Panc1 (cell line): ENCODE data around the gene SLC32A1. TPM values are rescaled to one million over a fixed set of nuclear protein-coding genes. Genes with fewer than 3 reads are reported as not detected.

Experiments used
- ATAC-seq: fragments of 200-7000 bp; cut with Tn5 transposase; 2 replicates; pipeline ENCODE4 v1.9.1; 2020; ENCODE audit warnings: mild to moderate bottlenecking, moderate library complexity
- BruUV-seq: library from RNA; stranded (reverse); fragments of 400-500 nt; replicated peaks from 2 replicates; lab custom pipeline; 2021; lab: Mats Ljungman, UMichigan
- CTCF ChIA-PET: fragments of 300-600 bp; sonication (Branson Sonifier 250); formaldehyde crosslinking; loops from one replicate; lab custom pipeline; 2022; ENCODE audit warnings: antibody characterized with exemption; lab: Charles Lee
- POLR2A ChIA-PET: fragments of 300-600 bp; sonication (Branson Sonifier 250); formaldehyde crosslinking; loops from one replicate; lab custom pipeline; 2022; ENCODE audit warnings: antibody characterized with exemption; lab: Charles Lee
- DNase-seq: peaks from one replicate; pipeline ENCODE4 v3.0.0-alpha.2; 2010; ENCODE audit warnings: low read depth, low spot score
- H3K27ac ChIP-seq: 2 replicates; pipeline ENCODE4 v1.5.1; 2011; ENCODE audit warnings: mild to moderate bottlenecking, low read length, inconsistent platforms
- H3K27me3 ChIP-seq: fragments of 200-500 bp; sonication (Bioruptor generic); 2 replicates; pipeline ENCODE4 v1.6.0; 2014; ENCODE audit warnings: low read length, inconsistent platforms; ENCODE audit not compliant: control insufficient read depth, insufficient read depth
- H3K36me3 ChIP-seq: fragments of 200-500 bp; sonication (Bioruptor generic); 2 replicates; pipeline ENCODE4 v1.5.1; 2014; ENCODE audit warnings: inconsistent platforms, mild to moderate bottlenecking, low read length, moderate library complexity; ENCODE audit not compliant: control insufficient read depth, insufficient read depth
- H3K4me1 ChIP-seq: 2 replicates; pipeline ENCODE4 v1.5.1; 2011; ENCODE audit warnings: inconsistent platforms, mild to moderate bottlenecking, low read length, moderate library complexity; ENCODE audit not compliant: control insufficient read depth, insufficient read depth
- H3K4me3 ChIP-seq, 2 experiments: 2 replicates each; pipeline ENCODE4 v1.5.1; 2011 to 2012; ENCODE audit warnings: low read depth in 2 of 2, low read length in 2 of 2, mild to moderate bottlenecking in 2 of 2, inconsistent platforms in 1 of 2, moderate library complexity in 1 of 2
- H3K9me3 ChIP-seq: fragments of 200-500 bp; sonication (Bioruptor generic); 2 replicates; pipeline ENCODE4 v1.5.1; 2014; ENCODE audit warnings: low read depth, mild to moderate bottlenecking, inconsistent platforms, low read length, moderate library complexity; ENCODE audit not compliant: control insufficient read depth, insufficient read depth
- POLR2AphosphoS5 ChIP-seq: IDR thresholded peaks from 2 replicates; pipeline ENCODE4 v1.6.1; 2012; ENCODE audit warnings: mild to moderate bottlenecking, low read depth, low read length, moderate library complexity
- SIN3A ChIP-seq: IDR thresholded peaks from 2 replicates; pipeline ENCODE4 v1.6.1; 2012; ENCODE audit warnings: low read depth, mild to moderate bottlenecking, low read length, moderate library complexity, borderline replicate concordance; ENCODE audit not compliant: insufficient read depth
- TCF7L2 ChIP-seq: IDR thresholded peaks from 2 replicates; pipeline ENCODE4 v1.6.1; 2011; ENCODE audit warnings: mild to moderate bottlenecking, low read depth, low read length, inconsistent platforms
- in situ Hi-C: cut with HindIII; loops from 2 replicates; pipeline ENCODE4 v1.10.0; 2016; ENCODE audit warnings: low sequenced_read_pairs, low pct_unique_long_range_greater_than_20kb
- intact Hi-C: fragments of 100-400 bp; cut with micrococcal nuclease; formaldehyde crosslinking; loops from one replicate; pipeline ENCODE4 v1.10.0; 2022; ENCODE audit not compliant: unreplicated experiment
- total RNA-seq: library from RNA; stranded (reverse); gene quantifications from one replicate; pipeline ENCODE4 v1.2.1, GENCODE V29; 2021; ENCODE audit not compliant: unreplicated experiment
- TF ChIP-seq, protein P1 (sequence below), 2 experiments: IDR thresholded peaks; 2 replicates each; pipeline ENCODE4 v1.6.1; 2011 to 2012; ENCODE audit warnings: low read depth in 2 of 2, control low read depth in 1 of 2, low read length in 1 of 2, mild to moderate bottlenecking in 1 of 2, moderate library complexity in 1 of 2; ENCODE audit not compliant: insufficient read depth in 1 of 2
- TF ChIP-seq, protein P2 (sequence below): fragments of 450-650 bp; IDR thresholded peaks from 2 replicates; pipeline ENCODE4 v1.5.1; 2017; ENCODE audit warnings: mild to moderate bottlenecking

Gene SLC32A1
- total RNA-seq, 1 experiment from 2014 or later: not detected

DNA sequence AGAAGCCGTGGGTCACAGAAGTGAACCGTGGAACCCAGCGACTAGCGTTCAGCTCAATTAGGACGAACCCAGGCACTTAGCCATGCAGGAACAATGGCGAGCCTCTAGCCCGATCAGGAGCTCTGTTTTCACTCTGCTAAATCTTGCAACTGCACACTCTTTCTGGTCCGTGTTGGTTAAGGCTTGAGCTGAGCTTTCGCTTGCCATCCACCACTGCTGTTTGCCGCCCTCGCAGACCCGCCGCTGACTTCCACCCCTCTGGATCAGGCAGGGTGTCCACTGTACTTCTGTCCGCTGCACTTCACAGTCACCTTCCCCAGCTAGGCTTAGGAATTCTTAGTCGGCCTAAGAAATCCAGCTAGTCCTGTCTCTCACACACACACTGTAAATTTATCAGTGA is 25.7 kb upstream of the SLC32A1 start:
- DNase-seq: no peak
- BruUV-seq: no TSS peak
- POLR2A ChIA-PET: no interaction called here
- Histone ChIP-seq H3K9me3 (no peaks in the 10 kb centered on the region), H3K4me1 (no peaks in the 10 kb centered on the region), H3K4me3 (no peak overlapping the region), H3K27me3 (peaks cover 41% of the 10 kb centered on the region), H3K36me3 (no peaks in the 10 kb centered on the region), H3K27ac (no peak overlapping the region)
- in situ Hi-C loops (no loop called here), intact Hi-C loops (no loop called here)
- TF ChIP-seq, protein P1, sequence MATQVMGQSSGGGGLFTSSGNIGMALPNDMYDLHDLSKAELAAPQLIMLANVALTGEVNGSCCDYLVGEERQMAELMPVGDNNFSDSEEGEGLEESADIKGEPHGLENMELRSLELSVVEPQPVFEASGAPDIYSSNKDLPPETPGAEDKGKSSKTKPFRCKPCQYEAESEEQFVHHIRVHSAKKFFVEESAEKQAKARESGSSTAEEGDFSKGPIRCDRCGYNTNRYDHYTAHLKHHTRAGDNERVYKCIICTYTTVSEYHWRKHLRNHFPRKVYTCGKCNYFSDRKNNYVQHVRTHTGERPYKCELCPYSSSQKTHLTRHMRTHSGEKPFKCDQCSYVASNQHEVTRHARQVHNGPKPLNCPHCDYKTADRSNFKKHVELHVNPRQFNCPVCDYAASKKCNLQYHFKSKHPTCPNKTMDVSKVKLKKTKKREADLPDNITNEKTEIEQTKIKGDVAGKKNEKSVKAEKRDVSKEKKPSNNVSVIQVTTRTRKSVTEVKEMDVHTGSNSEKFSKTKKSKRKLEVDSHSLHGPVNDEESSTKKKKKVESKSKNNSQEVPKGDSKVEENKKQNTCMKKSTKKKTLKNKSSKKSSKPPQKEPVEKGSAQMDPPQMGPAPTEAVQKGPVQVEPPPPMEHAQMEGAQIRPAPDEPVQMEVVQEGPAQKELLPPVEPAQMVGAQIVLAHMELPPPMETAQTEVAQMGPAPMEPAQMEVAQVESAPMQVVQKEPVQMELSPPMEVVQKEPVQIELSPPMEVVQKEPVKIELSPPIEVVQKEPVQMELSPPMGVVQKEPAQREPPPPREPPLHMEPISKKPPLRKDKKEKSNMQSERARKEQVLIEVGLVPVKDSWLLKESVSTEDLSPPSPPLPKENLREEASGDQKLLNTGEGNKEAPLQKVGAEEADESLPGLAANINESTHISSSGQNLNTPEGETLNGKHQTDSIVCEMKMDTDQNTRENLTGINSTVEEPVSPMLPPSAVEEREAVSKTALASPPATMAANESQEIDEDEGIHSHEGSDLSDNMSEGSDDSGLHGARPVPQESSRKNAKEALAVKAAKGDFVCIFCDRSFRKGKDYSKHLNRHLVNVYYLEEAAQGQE (IDR thresholded peaks at IDR 0.05; ENCODE audit: insufficient read depth in 1 of 2, low read depth in 2 of 2, low read length in 1 of 2): no peak
- TF ChIP-seq TCF7L2: no peak
- no peak for TF ChIP-seq POLR2AphosphoS5
- TF ChIP-seq, protein P2, sequence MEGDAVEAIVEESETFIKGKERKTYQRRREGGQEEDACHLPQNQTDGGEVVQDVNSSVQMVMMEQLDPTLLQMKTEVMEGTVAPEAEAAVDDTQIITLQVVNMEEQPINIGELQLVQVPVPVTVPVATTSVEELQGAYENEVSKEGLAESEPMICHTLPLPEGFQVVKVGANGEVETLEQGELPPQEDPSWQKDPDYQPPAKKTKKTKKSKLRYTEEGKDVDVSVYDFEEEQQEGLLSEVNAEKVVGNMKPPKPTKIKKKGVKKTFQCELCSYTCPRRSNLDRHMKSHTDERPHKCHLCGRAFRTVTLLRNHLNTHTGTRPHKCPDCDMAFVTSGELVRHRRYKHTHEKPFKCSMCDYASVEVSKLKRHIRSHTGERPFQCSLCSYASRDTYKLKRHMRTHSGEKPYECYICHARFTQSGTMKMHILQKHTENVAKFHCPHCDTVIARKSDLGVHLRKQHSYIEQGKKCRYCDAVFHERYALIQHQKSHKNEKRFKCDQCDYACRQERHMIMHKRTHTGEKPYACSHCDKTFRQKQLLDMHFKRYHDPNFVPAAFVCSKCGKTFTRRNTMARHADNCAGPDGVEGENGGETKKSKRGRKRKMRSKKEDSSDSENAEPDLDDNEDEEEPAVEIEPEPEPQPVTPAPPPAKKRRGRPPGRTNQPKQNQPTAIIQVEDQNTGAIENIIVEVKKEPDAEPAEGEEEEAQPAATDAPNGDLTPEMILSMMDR: no peak
- TF ChIP-seq SIN3A: no peak
- CTCF ChIA-PET: no interaction called here
- no peak for ATAC-seq

DNA sequence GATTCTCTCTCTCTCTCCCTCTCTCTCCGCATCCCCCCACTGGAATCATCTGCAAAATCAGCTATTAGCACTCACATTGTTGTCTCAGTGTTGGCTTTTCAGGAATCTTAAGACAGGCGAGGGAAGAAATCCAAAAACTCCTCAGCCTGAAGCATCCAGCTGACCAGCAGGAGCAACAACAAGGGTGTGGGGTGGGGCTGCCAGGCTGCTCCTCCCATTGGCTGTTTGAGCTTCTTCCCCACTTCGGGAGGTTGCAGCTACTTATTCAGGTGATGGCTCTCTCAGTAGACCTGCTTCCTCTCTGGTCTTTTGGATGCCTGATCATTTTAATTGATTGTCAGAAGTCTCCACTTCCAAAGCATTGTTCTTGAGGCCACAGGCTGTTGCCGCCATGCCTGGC is 24.1 kb upstream of the SLC32A1 start:
- POLR2A ChIA-PET: no interaction called here
- BruUV-seq: no TSS peak
- in situ Hi-C loops: no loop called here

More for the DNA sequence above, 24.1 kb upstream of the SLC32A1 start:
- Histone ChIP-seq H3K27ac (no peak overlapping the region), H3K36me3 (no peaks in the 10 kb centered on the region), H3K9me3 (no peaks in the 10 kb centered on the region), H3K4me1 (no peaks in the 10 kb centered on the region), H3K4me3 (no peak overlapping the region), H3K27me3 (peaks cover 44% of the 10 kb centered on the region)
- intact Hi-C loops: no loop called here
- no peak for DNase-seq
- TF ChIP-seq POLR2AphosphoS5 (no peak), SIN3A (no peak), TCF7L2 (no peak)
- TF ChIP-seq, protein P2: no peak
- TF ChIP-seq, protein P1 (IDR thresholded peaks at IDR 0.05; ENCODE audit: insufficient read depth in 1 of 2, low read depth in 2 of 2, low read length in 1 of 2): no peak
- no peak for ATAC-seq
- CTCF ChIA-PET: no interaction called here
